Skin epidermis (tissue), 12 donors: ENCODE data around the gene SMIM13.

Source experiments
- H3K27ac ChIP-seq, 21 experiments: fragments of 200-600 bp; sonication (generic) in 11 of 21; one replicate each; pipeline ENCODE4 v1.5.0; 2020; ENCODE audit warnings: mild to moderate bottlenecking in 3 of 21, inconsistent platforms in 2 of 21, moderate library complexity in 2 of 21
- H3K4me3 ChIP-seq, 7 experiments: fragments of 200-600 bp; sonication (generic) in 2 of 7; one replicate each; pipeline ENCODE4 v1.5.0; 2020; ENCODE audit warnings: inconsistent platforms in 2 of 7, mild to moderate bottlenecking in 2 of 7, moderate library complexity in 1 of 7

The SMIM13 gene

GRCh38 chr6:11179419-11180202 is 86.0 kb downstream of the SMIM13 start:
- Histone ChIP-seq H3K4me3 (no peak overlapping the region), H3K27ac (no peak overlapping the region)

DNA sequence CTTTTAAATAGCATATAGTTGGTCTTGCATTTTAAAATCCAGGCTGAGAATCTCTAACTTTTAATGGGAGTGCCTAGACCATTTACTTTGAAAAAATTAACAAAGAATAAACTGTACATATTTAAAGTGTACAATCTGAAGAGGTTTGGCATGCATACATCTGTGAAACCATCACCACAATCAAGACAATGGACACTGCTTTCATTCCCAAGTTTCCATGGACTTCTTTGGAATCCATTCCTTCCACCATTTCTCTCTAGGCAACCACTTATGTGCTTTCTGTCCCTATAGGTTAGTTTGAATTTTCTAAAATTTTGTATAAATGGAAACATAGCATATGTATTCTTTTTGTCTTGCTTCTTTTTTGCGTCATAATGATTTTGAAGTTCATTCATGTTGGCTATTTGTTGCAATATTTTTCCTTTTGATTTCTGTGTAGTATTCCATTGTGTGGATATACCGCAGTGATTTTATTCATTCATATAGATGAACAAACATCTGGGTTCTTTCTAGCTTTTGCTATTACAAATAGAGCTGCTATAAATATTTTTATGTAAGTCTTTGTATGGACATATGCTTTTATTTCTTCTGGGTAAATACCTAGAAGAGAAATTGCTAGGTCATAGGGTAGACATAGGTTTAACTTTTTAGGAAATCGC is 88.0 kb downstream of the SMIM13 start:
- H3K4me3 ChIP-seq: no peak overlapping the region
- H3K27ac ChIP-seq: no peak overlapping the region

- no peak overlapping the region for H3K27ac ChIP-seq
These were observed 90.2 kb downstream of the SMIM13 start for GRCh38 chr6:11183761-11184362.

DNA sequence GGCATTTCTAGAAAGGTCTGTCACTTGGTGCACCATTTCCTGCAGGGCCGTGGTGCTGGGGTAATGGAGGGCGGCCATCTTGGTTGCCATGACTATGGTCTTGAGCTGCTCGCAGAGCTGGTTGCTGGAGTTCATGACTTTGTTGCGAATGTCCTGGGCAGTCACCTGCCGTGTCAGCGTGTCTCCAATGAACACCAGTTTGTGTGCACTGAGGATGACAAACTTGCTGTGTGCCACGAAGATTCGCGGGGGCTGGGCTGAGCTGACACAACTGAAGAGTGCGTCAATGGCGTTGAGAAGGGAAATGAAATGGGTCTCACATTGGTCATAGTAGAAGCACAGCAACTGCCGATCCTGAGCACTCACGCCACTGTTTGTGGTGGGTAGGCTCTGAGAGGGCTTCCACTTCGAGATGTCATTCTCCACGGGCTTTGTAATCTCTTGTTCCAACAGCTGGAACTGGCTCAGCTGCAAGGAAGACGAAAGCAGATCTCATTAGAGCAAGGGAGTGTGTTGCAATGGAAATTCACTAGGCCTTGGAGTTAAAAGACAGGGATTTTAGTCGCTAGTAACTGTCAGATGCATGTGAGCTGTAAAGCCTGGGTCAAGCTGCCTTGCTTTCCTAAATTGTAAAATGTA is 91.7 kb downstream of the SMIM13 start:
- Histone ChIP-seq H3K4me3 (no peak overlapping the region), H3K27ac (no peak overlapping the region)

More at GRCh38 chr6:11183761-11184362, 90.2 kb downstream of the SMIM13 start:
- H3K4me3 ChIP-seq: no peak overlapping the region

DNA sequence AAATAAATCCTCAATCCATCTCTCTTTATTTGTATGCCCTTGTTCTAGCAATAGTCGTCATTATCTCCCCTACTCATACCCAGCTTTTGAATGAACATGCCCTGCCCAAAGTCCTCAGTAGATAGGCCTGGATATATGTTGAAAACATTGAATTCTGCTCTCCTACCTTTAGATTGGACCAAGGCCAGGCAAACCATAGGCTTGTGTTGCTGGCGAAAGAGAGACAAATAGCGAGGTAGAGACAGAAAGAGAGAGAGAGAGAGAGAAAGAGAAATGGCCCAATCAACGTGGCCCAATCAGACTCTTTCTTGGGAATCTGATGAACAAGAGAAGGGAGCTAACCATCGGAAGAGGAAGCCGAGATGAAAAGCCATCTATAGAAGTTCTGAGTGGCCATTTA is 93.7 kb downstream of the SMIM13 start:
- Histone ChIP-seq H3K4me3 (no peak overlapping the region), H3K27ac (no peak overlapping the region)
